NCI-H1417 treated with DMSO at 0.1 percent for 48 hours (cell line): ENCODE measurements around the gene SYNGR4.
"Not testable (repeated sequence)": the region's sequence is repeated elsewhere in the genome, so short reads cannot be mapped to it uniquely, and the experiment has no call there.

Experiments
- DNase-seq: peaks from one replicate; lab custom pipeline; 2025; lab: John Stamatoyannopoulos, UW

SYNGR4 gene

DNA sequence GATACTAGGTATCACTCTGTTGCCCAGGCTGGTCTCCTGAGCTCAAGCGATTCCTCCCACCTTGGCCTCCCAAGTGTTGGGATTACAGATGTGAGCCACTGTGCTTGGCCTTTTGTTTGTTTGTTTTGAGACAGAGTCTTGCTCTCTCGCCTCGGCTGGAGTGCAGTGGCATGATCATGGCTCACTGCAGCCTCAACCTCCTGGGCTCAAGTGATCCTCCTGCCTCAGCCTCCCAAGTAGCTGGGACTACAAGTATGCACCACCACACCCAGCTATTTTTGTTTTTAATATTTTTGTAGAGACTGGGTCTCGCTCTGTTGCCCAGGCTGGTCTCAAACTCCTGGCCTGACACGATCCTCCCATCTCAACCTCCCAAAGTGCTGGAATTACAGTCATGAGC lies 7.6 kb downstream of the SYNGR4 start:
- not testable (repeated sequence) for DNase-seq

- DNase-seq: no peak
These were observed 8.7 kb downstream of the SYNGR4 start for GRCh38 chr19:48372904-48373303.

DNA sequence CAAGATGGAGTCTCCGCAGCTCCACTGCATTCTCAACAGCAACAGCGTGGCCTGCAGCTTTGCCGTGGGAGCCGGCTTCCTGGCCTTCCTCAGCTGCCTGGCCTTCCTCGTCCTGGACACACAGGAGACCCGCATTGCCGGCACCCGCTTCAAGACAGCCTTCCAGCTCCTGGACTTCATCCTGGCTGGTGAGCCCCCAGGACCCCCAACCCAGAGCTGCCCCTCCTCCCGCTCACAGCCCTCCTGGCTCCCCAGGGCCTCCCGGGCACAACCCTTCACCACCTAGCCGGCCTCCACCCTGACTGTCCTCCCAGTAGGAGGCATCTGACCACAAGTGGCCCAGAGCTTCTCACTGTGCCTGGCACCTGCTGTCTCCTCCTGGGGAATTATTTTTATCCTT lies 9.4 kb downstream of the SYNGR4 start:
- no peak for DNase-seq

DNA sequence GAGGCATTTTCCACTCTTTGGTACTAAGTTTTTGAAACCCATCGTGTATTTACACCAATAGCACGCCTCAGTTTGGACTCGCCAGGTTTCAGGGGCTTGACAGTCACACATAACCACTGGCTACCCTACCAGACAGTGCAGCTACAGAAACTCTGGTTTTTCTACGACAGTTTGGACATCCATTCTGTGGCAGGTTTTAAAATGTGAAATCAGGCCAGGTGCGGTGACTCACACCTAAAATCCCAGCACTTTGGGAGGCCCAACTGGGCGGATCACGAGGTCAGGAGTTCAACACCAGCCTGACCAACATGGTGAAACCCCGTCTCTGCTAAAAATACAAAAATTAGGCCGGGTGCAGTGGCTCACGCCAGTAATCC lies 14.0 kb downstream of the SYNGR4 start:
- no peak for DNase-seq

GRCh38 chr19:48379058-48379457 lies 14.9 kb downstream of the SYNGR4 start:
- DNase-seq: no peak

GRCh38 chr19:48381178-48381950 lies 17.2 kb downstream of the SYNGR4 start:
- DNase-seq: no peak

- DNase-seq: no peak
These were observed 18.1 kb downstream of the SYNGR4 start for GRCh38 chr19:48382286-48382685.

DNA sequence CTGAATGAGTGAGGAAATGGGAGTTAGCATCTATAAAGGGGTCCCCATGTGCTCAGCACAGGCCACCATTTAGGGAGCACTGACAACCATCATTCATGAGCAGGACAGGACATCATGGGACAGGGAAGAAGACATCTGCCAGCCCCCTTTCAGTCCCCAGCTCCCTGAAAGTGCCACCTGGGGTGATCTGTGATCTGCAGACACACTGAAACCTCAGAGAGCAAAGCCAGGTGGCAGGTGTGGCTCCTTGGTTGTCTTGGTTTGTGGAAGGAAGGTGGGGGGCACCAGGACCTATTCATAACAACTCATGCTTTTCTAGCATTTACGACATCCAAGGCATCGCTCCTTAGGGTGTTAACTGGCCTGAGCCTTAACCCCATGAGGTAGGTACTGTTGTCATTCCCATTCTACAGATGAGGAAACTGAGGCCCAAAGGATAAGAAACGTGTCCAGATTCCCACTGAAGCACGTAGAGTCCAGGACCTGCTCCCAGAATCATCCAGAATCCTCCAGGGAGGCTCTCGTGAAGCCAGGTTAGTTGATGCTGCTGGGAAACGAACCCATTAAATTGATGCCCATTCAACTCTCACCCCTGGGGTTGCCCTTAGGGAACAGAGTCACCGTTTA lies 21.4 kb downstream of the SYNGR4 start:
- DNase-seq: no peak

DNA sequence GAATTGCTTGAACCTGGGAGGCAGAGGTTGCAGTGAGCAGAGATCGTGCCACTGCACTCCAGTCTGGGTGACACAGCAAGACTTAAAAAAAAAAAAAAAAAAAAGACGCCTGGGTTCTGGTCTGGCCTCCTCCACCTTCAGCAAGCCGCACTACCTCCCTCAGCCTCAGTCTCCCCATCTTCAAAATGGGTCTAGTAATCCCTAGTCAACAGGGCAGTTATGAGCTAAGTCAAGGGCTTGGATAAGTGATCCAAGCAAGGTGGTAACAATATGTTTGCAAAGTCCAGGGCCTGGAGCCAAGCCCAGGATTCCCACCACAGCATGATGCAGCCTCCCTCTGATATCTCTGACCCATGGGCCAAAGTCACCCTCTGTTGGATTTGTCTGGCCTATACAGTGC lies 22.8 kb downstream of the SYNGR4 start:
- no peak for DNase-seq

DNA sequence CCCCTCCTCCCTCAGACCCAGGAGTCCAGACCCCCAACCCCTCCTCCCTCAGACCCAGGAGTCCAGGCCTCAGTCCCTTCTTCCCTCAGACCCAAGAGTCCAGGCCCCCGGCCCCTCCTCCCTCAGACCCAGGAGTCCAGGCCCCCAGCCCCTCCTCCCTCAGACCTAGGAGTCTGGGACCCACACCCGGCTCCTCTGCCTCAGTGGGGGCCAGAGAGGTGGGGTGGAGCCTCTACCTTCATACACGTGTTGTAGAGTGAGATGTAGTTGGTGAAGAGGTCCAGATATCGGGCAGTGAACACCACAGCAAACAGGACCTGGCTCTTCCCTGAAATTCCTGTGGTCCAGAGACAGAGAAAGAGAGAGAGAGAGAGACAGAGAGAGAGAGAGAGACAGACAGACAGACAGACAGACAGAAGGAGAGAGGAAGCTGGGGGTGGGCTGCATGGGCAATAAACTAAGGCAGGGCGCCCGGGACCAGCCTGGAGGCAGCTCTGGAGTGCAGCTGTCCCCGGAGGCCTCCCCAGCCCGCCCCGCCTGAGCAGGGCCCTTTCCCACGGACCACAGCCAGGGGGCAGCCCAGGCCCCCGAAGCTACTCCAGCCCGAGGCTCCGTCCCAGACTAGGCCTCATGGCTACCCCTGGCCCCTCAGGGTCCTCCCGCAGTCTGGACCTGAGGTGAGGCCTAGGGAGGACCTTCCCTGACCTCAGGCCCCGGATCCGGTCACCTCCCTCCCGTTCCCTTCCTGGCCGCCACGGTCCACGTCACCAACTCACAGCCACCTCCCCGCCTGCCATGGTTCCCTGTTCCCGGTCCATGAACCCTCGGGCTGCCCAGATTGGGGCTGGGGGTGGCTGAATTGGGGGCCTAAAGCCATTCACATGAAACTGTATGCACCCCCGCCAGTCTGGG lies 26.3 kb downstream of the SYNGR4 start:
- DNase-seq: no peak

DNA sequence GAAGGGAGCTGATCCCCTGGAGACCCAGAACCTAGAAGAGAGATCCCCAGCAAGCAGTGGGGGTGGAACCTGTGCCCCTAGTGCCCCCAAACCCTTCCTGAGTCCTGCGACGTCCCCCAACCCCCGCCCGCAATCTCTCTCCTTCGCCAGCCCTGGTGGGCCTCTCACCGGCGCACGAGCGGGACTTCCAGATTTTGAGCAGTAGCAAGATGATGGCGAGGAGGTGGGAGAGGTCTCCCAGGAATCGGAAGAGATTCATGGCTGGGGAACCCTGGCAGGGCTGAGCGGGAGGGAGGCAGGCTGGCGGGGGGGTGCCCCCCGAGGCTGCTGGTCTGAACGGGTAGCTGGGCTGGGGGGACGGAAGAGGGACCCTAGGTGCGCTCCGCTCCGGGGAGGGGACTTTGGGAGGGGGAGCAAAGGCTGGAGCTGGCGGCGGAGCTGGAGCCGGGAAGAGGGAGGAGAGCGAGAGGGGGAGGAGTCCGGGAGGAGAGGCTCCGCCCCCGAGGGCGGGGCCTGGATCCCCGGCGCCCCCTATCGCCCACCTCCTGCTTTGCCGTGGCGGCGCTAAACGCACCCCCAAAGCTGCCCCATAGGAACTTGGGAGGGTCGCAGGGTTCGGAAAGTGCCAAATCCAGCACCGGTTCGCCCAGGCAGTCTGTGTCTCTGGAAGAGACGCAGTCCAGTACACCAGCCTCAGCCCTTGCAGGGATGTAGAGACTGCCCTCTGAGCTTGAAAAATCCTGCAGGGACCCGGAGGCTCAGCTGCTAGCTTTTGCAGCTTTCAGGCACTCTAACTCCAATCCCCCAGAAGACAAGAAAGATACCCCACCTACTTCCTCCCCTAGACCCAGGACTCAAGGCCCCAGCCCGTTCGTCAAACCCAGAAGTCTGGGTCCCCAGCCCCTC lies 27.2 kb downstream of the SYNGR4 start, which contains the start of gene KDELR1:
Gene KDELR1, minus strand, starts transcription at position 452 of the 906 bp plus-strand sequence. Its CDS starts 193 bp downstream, at position 259.
- DNase-seq: no peak

- not testable (repeated sequence) for DNase-seq
These were observed 27.8 kb downstream of the SYNGR4 start for GRCh38 chr19:48392006-48392344.

- DNase-seq: no peak
These were observed 28.8 kb downstream of the SYNGR4 start for GRCh38 chr19:48392860-48393558.

DNA sequence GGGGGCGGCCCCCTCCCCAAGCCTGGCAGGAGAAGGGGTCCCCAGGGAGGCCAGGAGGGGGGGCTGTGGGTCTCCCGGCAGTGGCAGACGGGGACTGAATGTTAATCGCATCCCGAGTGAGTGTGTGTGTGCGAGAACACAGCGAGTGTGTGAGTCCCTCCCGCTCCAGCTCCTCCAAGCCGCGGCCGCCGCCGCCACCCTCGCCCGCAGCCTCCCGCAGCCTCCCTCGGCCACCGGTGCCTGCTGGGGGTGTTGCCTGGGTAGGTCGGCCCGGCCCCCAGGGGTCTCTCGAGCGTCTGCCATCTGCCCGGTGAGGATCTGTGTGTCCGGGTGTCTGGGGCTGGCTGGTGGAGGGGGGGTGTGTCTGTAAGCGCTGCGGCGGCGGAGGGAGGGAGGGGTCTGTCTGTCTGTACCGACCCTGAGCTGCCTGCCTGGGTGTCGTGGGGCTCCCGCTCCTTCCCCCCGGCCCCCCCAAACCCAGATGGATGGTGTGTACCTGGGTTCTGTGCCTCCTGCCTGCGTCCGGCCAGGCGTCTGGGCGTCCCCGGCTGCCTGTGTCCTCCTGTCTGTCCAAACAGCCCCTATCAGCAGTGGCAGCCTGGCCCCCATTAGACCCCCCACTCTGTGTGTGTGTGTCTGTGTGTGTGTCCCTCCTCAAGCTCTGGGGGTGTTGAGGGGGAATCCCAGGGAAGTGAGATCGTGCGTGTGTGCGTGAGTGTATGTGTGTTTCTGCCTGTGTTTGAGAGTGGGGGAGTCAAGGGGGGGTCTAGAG lies 29.6 kb downstream of the SYNGR4 start, which contains the start of gene GRIN2D:
Gene GRIN2D, plus strand, starts transcription at position 110 of the 772 bp plus-strand sequence. CDS start 4,725 bp downstream, outside the sequence.
- no peak for DNase-seq

DNA sequence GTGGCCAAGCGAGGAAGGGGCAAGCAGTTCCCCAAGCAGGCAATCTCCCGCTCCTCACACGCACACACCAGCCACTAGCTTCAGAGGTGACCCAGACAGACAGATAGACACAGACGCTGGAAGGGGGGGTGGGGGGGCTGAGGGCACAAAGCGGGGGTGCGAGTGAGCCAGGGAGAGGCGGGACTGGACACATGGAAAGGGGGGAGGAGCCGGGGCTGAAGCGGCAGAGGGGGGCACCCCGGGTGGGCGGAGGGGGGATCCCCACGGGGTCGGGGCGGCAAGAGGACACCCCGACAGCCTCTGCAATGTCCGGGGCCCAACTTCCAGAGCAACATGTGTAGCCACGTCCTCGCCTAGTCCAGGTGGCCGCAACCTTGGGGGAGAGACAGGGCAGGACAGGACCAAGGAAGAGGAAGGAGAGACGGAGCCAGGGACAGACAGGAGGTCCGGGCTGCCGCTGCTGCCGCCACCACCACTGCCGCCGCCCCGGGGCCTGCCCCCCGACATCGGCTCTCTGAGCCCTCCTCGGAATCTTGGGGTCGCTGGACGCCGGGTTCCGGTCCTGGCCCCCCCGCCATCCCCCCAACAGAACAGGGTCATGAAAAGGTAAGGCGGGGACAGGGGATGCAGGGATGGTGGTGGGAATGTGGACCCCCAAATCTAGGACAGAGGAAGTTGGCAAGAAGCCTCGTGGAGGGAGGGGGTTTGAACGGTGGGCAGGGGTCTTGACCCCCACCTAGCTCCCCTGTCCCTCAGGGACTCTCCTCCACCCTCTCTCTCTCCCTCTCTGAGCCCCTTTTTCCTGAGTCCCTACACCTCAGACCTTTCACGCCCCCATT lies 30.4 kb downstream of the SYNGR4 start:
- DNase-seq: no peak

GRCh38 chr19:48395170-48395455 lies 30.9 kb downstream of the SYNGR4 start:
- no peak for DNase-seq

- no peak for DNase-seq
These were observed 31.3 kb downstream of the SYNGR4 start for GRCh38 chr19:48395499-48395898.

DNA sequence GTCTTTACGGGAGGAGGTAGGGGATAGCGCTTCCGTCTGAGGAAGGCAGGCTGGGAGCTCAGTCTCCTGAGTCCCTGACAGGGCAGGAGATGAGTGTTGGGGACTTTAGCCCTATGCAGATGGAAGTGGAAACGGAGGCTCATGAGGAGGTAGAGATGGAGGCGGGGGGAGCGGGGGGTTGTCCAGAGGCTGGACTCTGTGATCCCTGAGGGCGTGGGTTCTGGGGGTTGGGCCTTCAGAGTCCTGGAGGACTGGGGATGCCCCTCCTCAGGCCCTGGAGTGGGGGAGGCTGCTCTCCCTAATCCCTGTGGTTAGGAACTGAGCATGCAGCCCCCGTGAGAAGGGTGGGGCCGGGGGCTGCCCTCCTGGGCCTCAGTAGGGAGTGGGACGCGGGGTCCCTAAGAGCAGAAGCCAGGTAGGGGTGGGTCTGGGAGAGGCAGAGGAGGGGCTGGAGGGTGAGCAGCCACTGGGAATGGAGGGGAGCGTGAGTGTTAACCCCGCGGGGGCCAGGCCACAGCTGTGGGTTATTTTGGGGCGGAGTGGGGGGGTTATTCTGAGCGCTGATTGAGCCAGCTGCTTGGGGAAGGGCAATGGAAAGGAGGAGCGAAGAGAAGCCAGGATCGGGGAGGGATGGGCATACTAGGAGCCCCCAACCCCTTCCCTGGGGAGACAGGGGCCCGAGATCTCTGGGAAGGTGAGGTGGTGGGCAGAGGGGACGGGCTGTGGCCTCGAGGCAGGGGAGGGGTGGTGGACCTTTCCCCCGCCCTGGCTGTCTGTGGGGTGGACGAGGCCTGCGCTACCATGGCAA lies 32.1 kb downstream of the SYNGR4 start:
- DNase-seq: no peak

GRCh38 chr19:48396824-48397176 lies 32.6 kb downstream of the SYNGR4 start:
- no peak for DNase-seq
